Panc1 (cell line): Measurements from ENCODE around the gene STMP1. TPM values are rescaled to one million over a fixed set of nuclear protein-coding genes. Genes with fewer than 3 reads are reported as not detected.

Source experiments
- ATAC-seq: fragments of 200-7000 bp; cut with Tn5 transposase; 2 replicates; pipeline ENCODE4 v1.9.1; 2020; ENCODE audit warnings: mild to moderate bottlenecking, moderate library complexity
- BruUV-seq: library from RNA; stranded (reverse); fragments of 400-500 nt; replicated peaks from 2 replicates; lab custom pipeline; 2021; lab: Mats Ljungman, UMichigan
- CTCF ChIA-PET: fragments of 300-600 bp; sonication (Branson Sonifier 250); formaldehyde crosslinking; loops from one replicate; lab custom pipeline; 2022; ENCODE audit warnings: antibody characterized with exemption; lab: Charles Lee
- POLR2A ChIA-PET: fragments of 300-600 bp; sonication (Branson Sonifier 250); formaldehyde crosslinking; loops from one replicate; lab custom pipeline; 2022; ENCODE audit warnings: antibody characterized with exemption; lab: Charles Lee
- DNase-seq: peaks from one replicate; pipeline ENCODE4 v3.0.0-alpha.2; 2010; ENCODE audit warnings: low read depth, low spot score
- H3K27ac ChIP-seq: 2 replicates; pipeline ENCODE4 v1.5.1; 2011; ENCODE audit warnings: mild to moderate bottlenecking, low read length, inconsistent platforms
- H3K27me3 ChIP-seq: fragments of 200-500 bp; sonication (Bioruptor generic); 2 replicates; pipeline ENCODE4 v1.6.0; 2014; ENCODE audit warnings: low read length, inconsistent platforms; ENCODE audit not compliant: control insufficient read depth, insufficient read depth
- H3K36me3 ChIP-seq: fragments of 200-500 bp; sonication (Bioruptor generic); 2 replicates; pipeline ENCODE4 v1.5.1; 2014; ENCODE audit warnings: inconsistent platforms, mild to moderate bottlenecking, low read length, moderate library complexity; ENCODE audit not compliant: control insufficient read depth, insufficient read depth
- H3K4me1 ChIP-seq: 2 replicates; pipeline ENCODE4 v1.5.1; 2011; ENCODE audit warnings: inconsistent platforms, mild to moderate bottlenecking, low read length, moderate library complexity; ENCODE audit not compliant: control insufficient read depth, insufficient read depth
- H3K4me3 ChIP-seq, 2 experiments: 2 replicates each; pipeline ENCODE4 v1.5.1; 2011 to 2012; ENCODE audit warnings: low read depth in 2 of 2, low read length in 2 of 2, mild to moderate bottlenecking in 2 of 2, inconsistent platforms in 1 of 2, moderate library complexity in 1 of 2
- H3K9me3 ChIP-seq: fragments of 200-500 bp; sonication (Bioruptor generic); 2 replicates; pipeline ENCODE4 v1.5.1; 2014; ENCODE audit warnings: low read depth, mild to moderate bottlenecking, inconsistent platforms, low read length, moderate library complexity; ENCODE audit not compliant: control insufficient read depth, insufficient read depth
- POLR2AphosphoS5 ChIP-seq: IDR thresholded peaks from 2 replicates; pipeline ENCODE4 v1.6.1; 2012; ENCODE audit warnings: mild to moderate bottlenecking, low read depth, low read length, moderate library complexity
- SIN3A ChIP-seq: IDR thresholded peaks from 2 replicates; pipeline ENCODE4 v1.6.1; 2012; ENCODE audit warnings: low read depth, mild to moderate bottlenecking, low read length, moderate library complexity, borderline replicate concordance; ENCODE audit not compliant: insufficient read depth
- TCF7L2 ChIP-seq: IDR thresholded peaks from 2 replicates; pipeline ENCODE4 v1.6.1; 2011; ENCODE audit warnings: mild to moderate bottlenecking, low read depth, low read length, inconsistent platforms
- in situ Hi-C: cut with HindIII; loops from 2 replicates; pipeline ENCODE4 v1.10.0; 2016; ENCODE audit warnings: low sequenced_read_pairs, low pct_unique_long_range_greater_than_20kb
- intact Hi-C: fragments of 100-400 bp; cut with micrococcal nuclease; formaldehyde crosslinking; loops from one replicate; pipeline ENCODE4 v1.10.0; 2022; ENCODE audit not compliant: unreplicated experiment
- total RNA-seq: library from RNA; stranded (reverse); gene quantifications from one replicate; pipeline ENCODE4 v1.2.1, GENCODE V29; 2021; ENCODE audit not compliant: unreplicated experiment
- TF ChIP-seq, protein P1 (sequence below): fragments of 450-650 bp; IDR thresholded peaks from 2 replicates; pipeline ENCODE4 v1.5.1; 2017; ENCODE audit warnings: mild to moderate bottlenecking
- TF ChIP-seq, protein P2 (sequence below), 2 experiments: IDR thresholded peaks; 2 replicates each; pipeline ENCODE4 v1.6.1; 2011 to 2012; ENCODE audit warnings: low read depth in 2 of 2, control low read depth in 1 of 2, low read length in 1 of 2, mild to moderate bottlenecking in 1 of 2, moderate library complexity in 1 of 2; ENCODE audit not compliant: insufficient read depth in 1 of 2

Gene STMP1
- total RNA-seq, 1 experiment from 2014 or later: 29.5 TPM

DNA sequence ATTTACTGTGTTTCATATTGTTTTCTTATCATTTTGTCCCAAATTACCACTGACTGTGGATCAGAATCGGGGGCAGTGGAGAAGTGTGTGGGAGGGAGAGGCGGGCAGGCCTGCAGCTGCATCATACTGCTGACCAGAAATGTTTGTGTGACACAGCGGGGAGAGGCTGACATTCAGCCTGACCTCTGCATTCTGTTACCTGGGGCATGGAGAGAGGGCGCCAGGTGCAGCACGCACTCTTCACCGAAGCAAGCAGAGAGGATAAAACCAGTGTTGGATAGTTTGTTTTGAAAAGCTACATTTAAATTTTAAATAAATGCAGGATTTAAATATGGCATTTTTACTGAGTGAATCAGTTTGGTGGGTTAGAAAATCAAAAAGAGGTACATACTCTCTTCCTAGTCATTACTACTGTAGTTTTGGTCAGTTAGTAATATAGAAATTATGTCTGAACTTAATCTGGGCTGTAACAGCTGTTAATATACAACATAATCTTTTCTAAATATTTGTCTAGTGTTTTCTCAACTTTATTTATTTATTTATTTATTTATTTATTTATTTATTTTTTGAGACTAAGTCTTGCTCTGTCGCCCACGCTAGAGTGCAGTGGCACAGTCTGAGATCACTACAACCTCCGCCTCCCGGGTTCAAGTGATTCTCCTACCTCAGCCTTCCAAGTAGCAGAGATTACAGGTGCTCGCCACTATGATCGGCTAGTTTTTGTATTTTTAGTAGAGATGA lies 8.8 kb upstream of the STMP1 start:
- no TSS peak for BruUV-seq
- ATAC-seq: no peak
- intact Hi-C loops: no loop called here
- TF ChIP-seq POLR2AphosphoS5: no peak
- TF ChIP-seq, protein P1, sequence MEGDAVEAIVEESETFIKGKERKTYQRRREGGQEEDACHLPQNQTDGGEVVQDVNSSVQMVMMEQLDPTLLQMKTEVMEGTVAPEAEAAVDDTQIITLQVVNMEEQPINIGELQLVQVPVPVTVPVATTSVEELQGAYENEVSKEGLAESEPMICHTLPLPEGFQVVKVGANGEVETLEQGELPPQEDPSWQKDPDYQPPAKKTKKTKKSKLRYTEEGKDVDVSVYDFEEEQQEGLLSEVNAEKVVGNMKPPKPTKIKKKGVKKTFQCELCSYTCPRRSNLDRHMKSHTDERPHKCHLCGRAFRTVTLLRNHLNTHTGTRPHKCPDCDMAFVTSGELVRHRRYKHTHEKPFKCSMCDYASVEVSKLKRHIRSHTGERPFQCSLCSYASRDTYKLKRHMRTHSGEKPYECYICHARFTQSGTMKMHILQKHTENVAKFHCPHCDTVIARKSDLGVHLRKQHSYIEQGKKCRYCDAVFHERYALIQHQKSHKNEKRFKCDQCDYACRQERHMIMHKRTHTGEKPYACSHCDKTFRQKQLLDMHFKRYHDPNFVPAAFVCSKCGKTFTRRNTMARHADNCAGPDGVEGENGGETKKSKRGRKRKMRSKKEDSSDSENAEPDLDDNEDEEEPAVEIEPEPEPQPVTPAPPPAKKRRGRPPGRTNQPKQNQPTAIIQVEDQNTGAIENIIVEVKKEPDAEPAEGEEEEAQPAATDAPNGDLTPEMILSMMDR: no peak
- TF ChIP-seq, protein P2, sequence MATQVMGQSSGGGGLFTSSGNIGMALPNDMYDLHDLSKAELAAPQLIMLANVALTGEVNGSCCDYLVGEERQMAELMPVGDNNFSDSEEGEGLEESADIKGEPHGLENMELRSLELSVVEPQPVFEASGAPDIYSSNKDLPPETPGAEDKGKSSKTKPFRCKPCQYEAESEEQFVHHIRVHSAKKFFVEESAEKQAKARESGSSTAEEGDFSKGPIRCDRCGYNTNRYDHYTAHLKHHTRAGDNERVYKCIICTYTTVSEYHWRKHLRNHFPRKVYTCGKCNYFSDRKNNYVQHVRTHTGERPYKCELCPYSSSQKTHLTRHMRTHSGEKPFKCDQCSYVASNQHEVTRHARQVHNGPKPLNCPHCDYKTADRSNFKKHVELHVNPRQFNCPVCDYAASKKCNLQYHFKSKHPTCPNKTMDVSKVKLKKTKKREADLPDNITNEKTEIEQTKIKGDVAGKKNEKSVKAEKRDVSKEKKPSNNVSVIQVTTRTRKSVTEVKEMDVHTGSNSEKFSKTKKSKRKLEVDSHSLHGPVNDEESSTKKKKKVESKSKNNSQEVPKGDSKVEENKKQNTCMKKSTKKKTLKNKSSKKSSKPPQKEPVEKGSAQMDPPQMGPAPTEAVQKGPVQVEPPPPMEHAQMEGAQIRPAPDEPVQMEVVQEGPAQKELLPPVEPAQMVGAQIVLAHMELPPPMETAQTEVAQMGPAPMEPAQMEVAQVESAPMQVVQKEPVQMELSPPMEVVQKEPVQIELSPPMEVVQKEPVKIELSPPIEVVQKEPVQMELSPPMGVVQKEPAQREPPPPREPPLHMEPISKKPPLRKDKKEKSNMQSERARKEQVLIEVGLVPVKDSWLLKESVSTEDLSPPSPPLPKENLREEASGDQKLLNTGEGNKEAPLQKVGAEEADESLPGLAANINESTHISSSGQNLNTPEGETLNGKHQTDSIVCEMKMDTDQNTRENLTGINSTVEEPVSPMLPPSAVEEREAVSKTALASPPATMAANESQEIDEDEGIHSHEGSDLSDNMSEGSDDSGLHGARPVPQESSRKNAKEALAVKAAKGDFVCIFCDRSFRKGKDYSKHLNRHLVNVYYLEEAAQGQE (IDR thresholded peaks at IDR 0.05; ENCODE audit: insufficient read depth in 1 of 2, low read depth in 2 of 2, low read length in 1 of 2): no peak
- no peak for TF ChIP-seq SIN3A
- no peak for TF ChIP-seq TCF7L2
- no peak overlapping the region for H3K4me3 ChIP-seq
- DNase-seq: no peak
- H3K9me3 ChIP-seq: no peaks in the 10 kb centered on the region
- no peak overlapping the region for H3K27ac ChIP-seq
- in situ Hi-C loops: no loop called here
- H3K4me1 ChIP-seq: no peaks in the 10 kb centered on the region
- H3K36me3 ChIP-seq: peaks cover 5% of the 10 kb centered on the region; the same call in 1 of the 2 replicates
- POLR2A ChIA-PET: no interaction called here
- CTCF ChIA-PET: no interaction called here
- H3K27me3 ChIP-seq: no peaks in the 10 kb centered on the region

DNA sequence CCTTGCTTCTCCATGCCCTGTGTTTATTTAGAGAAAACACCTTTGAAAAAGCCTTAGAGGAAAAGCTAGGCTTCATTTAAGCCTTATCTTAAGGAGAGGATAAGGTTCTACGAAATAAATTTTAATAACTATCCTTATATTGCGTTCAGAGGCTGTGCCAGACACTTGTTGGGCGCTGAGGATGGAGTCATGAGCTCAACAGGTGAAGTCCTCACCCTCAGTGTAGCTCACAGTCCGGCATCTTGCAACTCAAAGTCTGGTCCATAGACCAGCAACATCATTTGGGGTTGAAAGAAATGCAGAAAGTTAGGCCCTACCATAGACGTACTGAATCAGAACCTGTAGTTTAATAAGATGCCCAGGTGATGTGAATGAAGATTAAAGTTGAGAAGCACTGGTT lies 3.8 kb upstream of the STMP1 start:
- Histone ChIP-seq H3K4me3 (no peak overlapping the region), H3K36me3 (peaks cover 2% of the 10 kb centered on the region; the same call in 1 of the 2 replicates), H3K27me3 (no peaks in the 10 kb centered on the region), H3K4me1 (peaks cover 5% of the 10 kb centered on the region; the same call in 1 of the 2 replicates), H3K27ac (no peak overlapping the region), H3K9me3 (no peaks in the 10 kb centered on the region)
- TF ChIP-seq POLR2AphosphoS5: no peak
- TF ChIP-seq TCF7L2: no peak
- no peak for TF ChIP-seq SIN3A
- BruUV-seq: no TSS peak
- in situ Hi-C loops: no loop called here
- ATAC-seq (no peak), DNase-seq (no peak)
- CTCF ChIA-PET: no interaction called here
- intact Hi-C loops: no loop called here
- POLR2A ChIA-PET: interaction anchor here (0.6 kb wide), 1 partner anchor 25 kb away, joined by 10 read pairs; no protein-coding TSS in a partner anchor
